Measurements from ENCODE around the gene PHETA1.
"Not testable (repeated sequence)": the region's sequence is repeated elsewhere in the genome, so short reads cannot be mapped to it uniquely, and the experiment has no call there.

- TF ChIP-seq, protein P1, sequence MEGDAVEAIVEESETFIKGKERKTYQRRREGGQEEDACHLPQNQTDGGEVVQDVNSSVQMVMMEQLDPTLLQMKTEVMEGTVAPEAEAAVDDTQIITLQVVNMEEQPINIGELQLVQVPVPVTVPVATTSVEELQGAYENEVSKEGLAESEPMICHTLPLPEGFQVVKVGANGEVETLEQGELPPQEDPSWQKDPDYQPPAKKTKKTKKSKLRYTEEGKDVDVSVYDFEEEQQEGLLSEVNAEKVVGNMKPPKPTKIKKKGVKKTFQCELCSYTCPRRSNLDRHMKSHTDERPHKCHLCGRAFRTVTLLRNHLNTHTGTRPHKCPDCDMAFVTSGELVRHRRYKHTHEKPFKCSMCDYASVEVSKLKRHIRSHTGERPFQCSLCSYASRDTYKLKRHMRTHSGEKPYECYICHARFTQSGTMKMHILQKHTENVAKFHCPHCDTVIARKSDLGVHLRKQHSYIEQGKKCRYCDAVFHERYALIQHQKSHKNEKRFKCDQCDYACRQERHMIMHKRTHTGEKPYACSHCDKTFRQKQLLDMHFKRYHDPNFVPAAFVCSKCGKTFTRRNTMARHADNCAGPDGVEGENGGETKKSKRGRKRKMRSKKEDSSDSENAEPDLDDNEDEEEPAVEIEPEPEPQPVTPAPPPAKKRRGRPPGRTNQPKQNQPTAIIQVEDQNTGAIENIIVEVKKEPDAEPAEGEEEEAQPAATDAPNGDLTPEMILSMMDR (IDR thresholded peaks at IDR 0.05), result not testable (repeated sequence)
- TF ChIP-seq ZFX (IDR thresholded peaks at IDR 0.05; ENCODE audit: borderline replicate concordance), result not testable (repeated sequence)
Measured at GRCh38 chr12:111373231-111373630, 4.3 kb upstream of the PHETA1 start.
